Measurements from ENCODE around the gene RBM12.
"Not testable (repeated sequence)": the region's sequence is repeated elsewhere in the genome, so short reads cannot be mapped to it uniquely, and the experiment has no call there.

Gene RBM12

DNA sequence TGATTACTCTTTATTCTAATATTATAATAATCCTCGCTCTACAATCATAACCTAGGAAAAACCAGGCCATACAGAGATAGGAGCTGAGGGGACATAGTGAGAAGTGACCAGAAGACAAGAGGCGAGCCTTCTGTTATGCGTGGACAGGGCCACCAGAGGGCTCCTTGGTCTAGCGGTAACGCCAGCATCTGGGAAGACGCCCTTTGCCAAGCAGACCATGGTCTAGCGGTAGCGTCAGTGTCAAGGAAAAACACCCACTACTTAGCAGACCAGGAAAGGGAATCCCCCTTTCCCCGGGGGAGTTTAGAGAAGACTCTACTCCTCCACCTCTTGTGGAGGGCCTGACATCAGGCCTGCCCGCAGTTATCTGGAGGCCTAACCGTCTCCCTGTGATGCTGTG is 22.2 kb upstream of the RBM12 start:
- ChIA-PET POLR2A (interaction anchor here (0.6 kb wide), 3 partner anchors 16 to 60 kb away, joined by 3 to 6 read pairs (median 3); no protein-coding TSS in a partner anchor), CTCF (interaction anchor here (1.2 kb wide), 1 partner anchor 39 kb away, joined by 4 read pairs; no protein-coding TSS in a partner anchor)
- peak; percentile 47 for TF ChIP-seq ZNF654 (tag by site-specific recombination; IDR thresholded peaks at IDR 0.05; ENCODE audit: low read depth)
- not testable (repeated sequence) for H3K4me1 ChIP-seq (ENCODE audit: control insufficient read depth, insufficient read depth, low read length); H3K27ac ChIP-seq (ENCODE audit: extremely low read depth, low read depth, low read length); H3K9me3 ChIP-seq (ENCODE audit: control insufficient read depth, insufficient read depth, low read depth, low read length); H3K4me3 ChIP-seq (ENCODE audit: low read depth, low read length)
- H3K36me3 ChIP-seq (ENCODE audit: control insufficient read depth in 2 of 2, insufficient read depth in 1 of 2, low read length in 2 of 2): peaks cover 12 to 37% of the 10 kb centered on the region in 2 experiments; a peak in 2 of 3 replicates

- POLR2A ChIA-PET; H3K27ac ChIP-seq (ENCODE audit: extremely low read depth, low read depth, low read length); H3K9me3 ChIP-seq (ENCODE audit: control insufficient read depth, insufficient read depth, low read depth, low read length); H3K4me1 ChIP-seq (ENCODE audit: control insufficient read depth, insufficient read depth, low read length); H3K4me3 ChIP-seq (ENCODE audit: low read depth, low read length): not testable (repeated sequence)
- peaks cover 12 to 37% of the 10 kb centered on the region in 2 experiments; a peak in 2 of 3 replicates for H3K36me3 ChIP-seq (ENCODE audit: control insufficient read depth in 2 of 2, insufficient read depth in 1 of 2, low read length in 2 of 2)
- CTCF ChIA-PET: interaction anchor here (0.6 to 1.2 kb wide), 2 partner anchors 37 to 378 kb away, joined by 3 to 4 read pairs; no protein-coding TSS in a partner anchor
Observed at GRCh38 chr20:35685368-35685767, 20.7 kb upstream of the RBM12 start.

- CTCF ChIA-PET: no interaction called here
- POLR2A ChIA-PET: no interaction called here
Observed at GRCh38 chr20:35681960-35682359, 17.3 kb upstream of the RBM12 start.

More at GRCh38 chr20:35681960-35682359, 17.3 kb upstream of the RBM12 start:
- no peaks in the 10 kb centered on the region for H3K9me3 ChIP-seq (ENCODE audit: control insufficient read depth, insufficient read depth, low read depth, low read length)
- peaks cover 0 to 13% of the 10 kb centered on the region in 2 experiments; a peak in 2 of 3 replicates for H3K36me3 ChIP-seq (ENCODE audit: control insufficient read depth in 2 of 2, insufficient read depth in 1 of 2, low read length in 2 of 2)
- H3K4me1 ChIP-seq (ENCODE audit: control insufficient read depth, insufficient read depth, low read length): no peaks in the 10 kb centered on the region
- no peak overlapping the region for H3K27ac ChIP-seq (ENCODE audit: extremely low read depth, low read depth, low read length)
- no peak overlapping the region for H3K4me3 ChIP-seq (ENCODE audit: low read depth, low read length)
- TF ChIP-seq IKZF3 (tag by site-specific recombination; IDR thresholded peaks at IDR 0.05): no peak
- TF ChIP-seq, protein P1, sequence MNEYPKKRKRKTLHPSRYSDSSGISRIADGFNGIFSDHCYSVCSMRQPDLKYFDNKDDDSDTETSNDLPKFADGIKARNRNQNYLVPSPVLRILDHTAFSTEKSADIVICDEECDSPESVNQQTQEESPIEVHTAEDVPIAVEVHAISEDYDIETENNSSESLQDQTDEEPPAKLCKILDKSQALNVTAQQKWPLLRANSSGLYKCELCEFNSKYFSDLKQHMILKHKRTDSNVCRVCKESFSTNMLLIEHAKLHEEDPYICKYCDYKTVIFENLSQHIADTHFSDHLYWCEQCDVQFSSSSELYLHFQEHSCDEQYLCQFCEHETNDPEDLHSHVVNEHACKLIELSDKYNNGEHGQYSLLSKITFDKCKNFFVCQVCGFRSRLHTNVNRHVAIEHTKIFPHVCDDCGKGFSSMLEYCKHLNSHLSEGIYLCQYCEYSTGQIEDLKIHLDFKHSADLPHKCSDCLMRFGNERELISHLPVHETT (tag by site-specific recombination; IDR thresholded peaks at IDR 0.05): no peak
- TF ChIP-seq TSHZ1 (tag by site-specific recombination; IDR thresholded peaks at IDR 0.05; ENCODE audit: borderline replicate concordance): no peak
- no peak for TF ChIP-seq INSM2 (tag by site-specific recombination; IDR thresholded peaks at IDR 0.05)
- TF ChIP-seq PRDM6 (tag by site-specific recombination; IDR thresholded peaks at IDR 0.05): no peak
- TF ChIP-seq ZNF169 (tag by site-specific recombination; IDR thresholded peaks at IDR 0.05): no peak
- TF ChIP-seq ZFP37 (tag by site-specific recombination; IDR thresholded peaks at IDR 0.05): no peak
- TF ChIP-seq ZNF16 (tag by site-specific recombination; IDR thresholded peaks at IDR 0.05; ENCODE audit: low read depth): no peak
- TF ChIP-seq ZNF670 (tag by site-specific recombination; IDR thresholded peaks at IDR 0.05; ENCODE audit: low read depth): no peak
- TF ChIP-seq, protein P2, sequence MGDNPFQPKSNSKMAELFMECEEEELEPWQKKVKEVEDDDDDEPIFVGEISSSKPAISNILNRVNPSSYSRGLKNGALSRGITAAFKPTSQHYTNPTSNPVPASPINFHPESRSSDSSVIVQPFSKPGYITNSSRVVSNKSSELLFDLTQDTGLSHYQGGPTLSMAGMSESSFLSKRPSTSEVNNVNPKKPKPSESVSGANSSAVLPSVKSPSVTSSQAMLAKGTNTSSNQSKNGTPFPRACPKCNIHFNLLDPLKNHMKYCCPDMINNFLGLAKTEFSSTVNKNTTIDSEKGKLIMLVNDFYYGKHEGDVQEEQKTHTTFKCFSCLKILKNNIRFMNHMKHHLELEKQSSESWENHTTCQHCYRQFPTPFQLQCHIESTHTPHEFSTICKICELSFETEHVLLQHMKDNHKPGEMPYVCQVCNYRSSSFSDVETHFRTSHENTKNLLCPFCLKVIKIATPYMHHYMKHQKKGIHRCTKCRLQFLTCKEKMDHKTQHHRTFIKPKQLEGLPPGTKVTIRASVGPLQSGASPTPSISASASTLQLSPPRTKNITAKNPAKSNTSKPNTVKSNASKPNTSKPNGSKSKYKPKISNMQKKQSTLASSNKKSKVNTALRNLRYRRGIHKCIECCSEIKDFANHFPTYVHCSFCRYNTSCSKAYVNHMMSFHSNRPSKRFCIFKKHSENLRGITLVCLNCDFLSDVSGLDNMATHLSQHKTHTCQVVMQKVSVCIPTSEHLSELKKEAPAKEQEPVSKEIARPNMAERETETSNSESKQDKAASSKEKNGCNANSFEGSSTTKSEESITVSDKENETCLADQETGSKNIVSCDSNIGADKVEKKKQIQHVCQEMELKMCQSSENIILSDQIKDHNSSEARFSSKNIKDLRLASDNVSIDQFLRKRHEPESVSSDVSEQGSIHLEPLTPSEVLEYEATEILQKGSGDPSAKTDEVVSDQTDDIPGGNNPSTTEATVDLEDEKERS (tag by site-specific recombination; IDR thresholded peaks at IDR 0.05): no peak
- TF ChIP-seq FEZF1 (tag by site-specific recombination; IDR thresholded peaks at IDR 0.05): no peak
- TF ChIP-seq ZNF621 (tag by site-specific recombination; IDR thresholded peaks at IDR 0.05): no peak
- TF ChIP-seq ZFP3 (tag by site-specific recombination; IDR thresholded peaks at IDR 0.05; ENCODE audit: low read depth): no peak
- no peak for TF ChIP-seq ZNF175 (tag by site-specific recombination; IDR thresholded peaks at IDR 0.05)
- TF ChIP-seq KLF10 (tag by site-specific recombination; IDR thresholded peaks at IDR 0.05): no peak

Measured in HEK293 (cell line).